HG03097 (cell line): ENCODE data around the gene SINHCAF.
"Not testable (repeated sequence)": the region's sequence is repeated elsewhere in the genome, so short reads cannot be mapped to it uniquely, and the experiment has no call there.

Experiments used
- ATAC-seq: cut with Tn5 transposase; IDR thresholded peaks from one replicate; pipeline ENCODE4 v1.9.1; 2021; ENCODE audit not compliant: unreplicated experiment, low FRiP score

SINHCAF gene

DNA sequence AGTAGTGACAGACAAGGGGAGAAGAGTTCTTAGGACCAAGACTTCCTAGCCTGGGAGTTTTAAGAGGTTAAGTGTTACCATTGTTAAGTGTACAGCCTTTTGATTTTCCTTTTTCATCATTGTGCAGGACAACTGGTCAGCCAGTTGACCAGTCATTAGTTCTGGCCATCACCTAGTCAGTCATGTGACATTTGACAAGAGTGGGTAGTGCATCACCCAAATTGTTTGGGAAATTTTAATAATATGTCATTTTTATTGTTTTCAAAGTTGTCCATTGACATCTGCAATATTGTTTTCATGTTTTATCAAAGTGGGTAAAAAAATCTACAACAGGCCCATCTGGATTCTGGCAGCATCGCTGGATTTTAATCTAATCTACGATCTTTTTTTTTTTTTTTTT is 15.5 kb downstream of the SINHCAF start:
- ATAC-seq = no peak

DNA sequence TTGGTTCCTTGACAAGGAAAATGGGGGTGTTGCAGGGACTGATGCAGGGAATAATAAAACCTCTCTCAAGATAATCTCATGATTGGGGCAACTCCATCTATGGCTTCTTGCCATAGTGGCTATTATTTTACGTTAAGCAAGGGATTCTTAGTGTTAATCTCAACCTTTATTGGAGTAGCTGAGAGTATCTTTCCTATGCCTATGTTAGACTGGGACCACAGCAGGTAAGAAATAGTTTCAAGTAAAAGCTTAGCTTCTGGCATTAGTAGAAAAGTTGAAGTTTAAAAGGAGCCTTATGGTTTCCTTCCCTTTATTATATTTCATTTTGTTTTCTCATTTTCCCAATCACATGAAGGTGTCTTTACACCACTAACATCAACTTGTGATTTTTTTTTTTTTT is 16.7 kb downstream of the SINHCAF start:
- no peak for ATAC-seq

DNA sequence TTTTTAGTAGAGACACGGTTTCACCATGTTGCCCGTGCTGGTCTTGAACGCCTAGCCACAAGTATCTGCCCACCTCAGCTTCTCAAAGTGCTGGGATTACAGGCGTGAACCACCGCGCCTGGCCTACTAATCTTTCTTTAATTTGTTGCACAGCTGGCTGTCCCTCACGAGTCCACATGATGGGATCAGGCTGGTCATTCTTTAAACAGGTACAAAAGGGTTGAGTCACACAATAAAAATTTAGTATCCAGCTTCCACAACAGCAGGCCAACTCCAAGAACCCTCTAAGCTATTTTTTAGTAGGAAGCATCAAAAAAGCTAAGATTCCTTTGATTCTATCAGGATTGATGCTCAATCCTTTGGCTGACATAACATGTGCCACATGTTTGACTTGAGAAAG is 17.8 kb downstream of the SINHCAF start:
- ATAC-seq = no peak

DNA sequence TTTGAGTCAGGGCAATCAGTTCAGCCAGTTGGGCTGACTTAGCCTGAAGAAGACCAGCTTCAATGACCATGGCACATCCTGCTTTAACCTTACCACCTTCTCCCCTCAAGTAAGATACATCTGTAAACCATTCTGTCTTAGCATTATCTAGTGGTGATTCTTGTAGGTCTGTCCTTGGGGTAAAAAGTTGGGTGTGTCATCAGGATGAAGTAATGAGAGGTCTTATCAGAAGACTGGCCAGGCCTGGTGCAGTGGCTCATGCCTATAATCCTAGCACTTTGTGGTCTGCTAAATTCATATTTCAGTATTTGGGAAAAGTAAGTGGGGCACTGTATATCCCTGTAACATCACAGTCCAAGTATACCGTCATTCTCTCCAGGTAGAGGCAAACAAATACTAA is 19.1 kb downstream of the SINHCAF start:
- ATAC-seq = no peak

- no peak for ATAC-seq
Observed at GRCh38 chr12:31303466-31303865, 22.5 kb downstream of the SINHCAF start.

DNA sequence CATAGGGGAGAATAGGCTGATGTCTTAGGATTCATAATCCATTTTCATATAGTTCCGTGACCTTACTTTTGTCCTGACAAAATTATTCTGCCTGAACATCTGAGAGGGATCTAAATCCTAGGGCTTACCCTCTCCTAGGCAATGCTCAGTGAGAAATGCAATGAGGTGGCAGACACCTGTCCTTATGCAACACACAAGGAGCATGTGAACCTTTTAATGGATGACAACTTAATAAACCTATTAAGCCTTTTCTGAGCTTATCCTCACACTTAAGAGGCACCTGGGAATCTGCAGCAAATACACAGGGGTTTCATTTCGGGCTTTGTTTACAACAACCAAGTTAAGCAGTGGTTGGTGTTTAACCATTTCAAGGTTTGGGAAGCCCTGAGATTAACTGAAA is 24.6 kb downstream of the SINHCAF start:
- ATAC-seq = no peak

DNA sequence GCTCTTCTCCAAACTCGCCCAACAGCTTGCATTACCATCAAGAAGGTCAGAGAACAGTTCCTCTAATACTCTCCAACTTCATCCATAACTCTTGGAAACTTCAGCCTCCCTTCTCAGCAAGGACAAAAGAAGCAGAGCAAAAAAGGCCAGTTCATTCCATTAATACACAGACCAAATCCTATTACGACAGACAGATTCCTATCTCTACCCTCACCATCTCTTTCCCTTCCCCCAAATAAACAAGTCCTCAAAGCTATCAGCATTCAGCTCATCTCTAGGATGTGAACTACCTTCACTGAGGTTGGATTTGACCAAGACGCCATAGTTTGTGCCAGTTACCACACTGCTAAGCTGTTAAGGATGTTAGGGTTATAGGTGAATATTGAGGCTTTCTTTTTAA is 25.2 kb downstream of the SINHCAF start:
- no peak for ATAC-seq

DNA sequence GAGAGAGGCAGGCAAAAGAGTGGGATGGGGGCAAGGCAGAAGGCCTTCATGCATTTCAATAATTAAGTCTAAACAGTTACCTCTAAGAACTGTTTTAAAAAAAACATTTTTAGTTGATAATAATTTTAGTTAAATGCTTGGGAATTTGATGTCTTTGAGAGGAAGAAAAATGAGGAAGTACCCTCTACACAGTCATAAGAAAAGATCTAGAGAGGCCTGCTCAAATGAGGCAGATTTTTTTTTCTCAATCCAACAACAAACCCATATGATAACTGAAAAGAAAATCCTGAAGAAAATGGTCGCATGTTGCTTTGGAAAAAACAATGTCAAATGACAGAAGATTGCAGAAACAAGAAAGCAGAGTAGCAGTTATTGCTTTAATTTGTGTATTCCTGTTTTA is 25.6 kb downstream of the SINHCAF start:
- ATAC-seq = no peak

- ATAC-seq = no peak
Observed at GRCh38 chr12:31298922-31299321, 27.0 kb downstream of the SINHCAF start.

DNA sequence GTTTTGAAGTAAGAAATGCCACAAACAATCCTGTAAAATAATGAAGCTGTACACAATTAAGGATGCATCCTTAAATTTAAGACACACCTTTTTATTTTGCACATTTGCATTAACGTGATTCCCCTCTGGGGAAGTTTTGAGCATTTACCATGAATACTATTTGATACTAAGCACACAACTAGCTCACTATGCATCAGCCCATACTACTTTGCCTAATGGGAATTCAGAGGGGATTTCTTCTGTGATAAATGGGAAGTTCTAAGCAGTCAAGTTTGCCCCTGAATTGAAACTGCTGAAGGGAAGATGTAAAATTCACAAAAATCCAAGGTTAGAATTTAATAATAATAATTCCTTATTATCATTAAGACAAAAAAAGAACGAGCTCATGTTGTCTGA is 27.4 kb downstream of the SINHCAF start:
- no peak for ATAC-seq

GRCh38 chr12:31297572-31298514 is 28.1 kb downstream of the SINHCAF start:
- ATAC-seq = no peak

- no peak for ATAC-seq
Observed at GRCh38 chr12:31289441-31289840, 36.5 kb downstream of the SINHCAF start.

GRCh38 chr12:31288381-31288780 is 37.6 kb downstream of the SINHCAF start:
- no peak for ATAC-seq

GRCh38 chr12:31280183-31280582 is 45.8 kb downstream of the SINHCAF start:
- ATAC-seq = no peak

GRCh38 chr12:31279390-31279924 is 46.5 kb downstream of the SINHCAF start:
- ATAC-seq = no peak

- no peak for ATAC-seq
Observed at GRCh38 chr12:31278832-31279231, 47.1 kb downstream of the SINHCAF start.

GRCh38 chr12:31278424-31278823 is 47.5 kb downstream of the SINHCAF start:
- ATAC-seq = no peak

GRCh38 chr12:31277081-31277480 is 48.9 kb downstream of the SINHCAF start:
- ATAC-seq = no peak

DNA sequence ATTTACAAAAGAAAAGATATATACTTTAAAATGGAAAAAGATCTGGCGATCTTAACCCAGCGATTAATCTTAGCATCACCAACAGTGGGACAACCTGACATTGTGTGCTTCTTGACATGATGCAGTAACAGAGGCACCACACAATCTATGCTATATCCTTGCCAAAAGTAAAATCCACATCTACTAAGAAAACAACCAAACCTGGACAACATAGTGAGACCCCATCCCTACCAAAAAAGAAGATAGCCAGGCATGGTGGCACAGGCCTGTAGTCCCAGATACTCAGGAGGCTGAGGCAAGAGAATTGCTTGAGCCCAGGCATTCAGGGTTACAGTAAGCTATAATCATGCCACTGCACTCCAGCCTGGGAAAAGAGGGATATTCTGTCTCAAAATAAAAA is 50.5 kb downstream of the SINHCAF start:
- no peak for ATAC-seq

DNA sequence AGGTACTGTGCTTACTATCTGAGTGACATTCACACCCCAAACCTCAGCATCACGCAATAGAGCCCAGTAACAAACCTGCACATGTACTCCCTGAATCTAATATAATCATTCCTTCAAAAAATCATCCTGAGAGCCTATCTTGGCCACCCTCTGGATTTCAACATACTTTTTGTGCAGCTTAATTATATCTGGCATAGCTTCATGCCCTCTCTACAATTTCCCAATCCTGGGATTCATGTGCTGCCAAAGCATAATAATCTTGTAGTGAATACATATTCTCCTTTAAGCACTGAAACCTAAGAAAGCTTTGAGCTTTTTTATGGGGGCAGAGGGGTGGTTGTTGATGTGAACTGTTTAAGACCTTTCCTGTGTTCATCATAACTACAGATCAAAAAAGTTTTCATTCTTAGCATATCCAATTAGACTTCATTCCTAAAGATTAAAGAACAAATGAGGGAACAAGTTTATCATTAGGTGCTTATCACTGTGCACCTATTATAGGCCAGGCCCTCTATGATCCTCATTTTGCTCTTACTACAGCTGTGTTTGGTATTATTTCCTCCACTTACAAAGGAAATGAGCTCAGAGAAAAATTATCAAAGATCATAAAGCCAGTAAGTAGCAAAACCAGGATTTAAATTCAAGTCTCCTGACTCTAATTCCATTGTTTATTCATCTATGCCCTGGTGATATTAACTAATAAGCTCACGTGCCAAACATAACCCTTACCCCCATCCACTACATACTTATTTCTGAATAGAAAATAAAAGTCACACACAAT is 51.2 kb downstream of the SINHCAF start:
- ATAC-seq = no peak

- ATAC-seq = not testable (repeated sequence)
Observed at GRCh38 chr12:31273794-31274193, 52.2 kb downstream of the SINHCAF start.
